Epithelial cell of esophagus (primary cell): ENCODE data around the gene TMEM9.

Source experiments
- DNase-seq: peaks from one replicate; pipeline ENCODE4 v3.0.0; 2010; ENCODE audit warnings: low read depth
- H3K4me3 ChIP-seq: 2 replicates; pipeline ENCODE4 v1.5.1; 2011; ENCODE audit warnings: mild to moderate bottlenecking, low read length, control low read depth
- TF ChIP-seq, protein P1 (sequence below): IDR thresholded peaks from 2 replicates; pipeline ENCODE4 v1.5.1; 2011; ENCODE audit warnings: low read depth, mild to moderate bottlenecking, low read length, control low read depth, inconsistent platforms; ENCODE audit not compliant: insufficient read depth; ENCODE audit errors: missing control alignments

TMEM9 gene

DNA sequence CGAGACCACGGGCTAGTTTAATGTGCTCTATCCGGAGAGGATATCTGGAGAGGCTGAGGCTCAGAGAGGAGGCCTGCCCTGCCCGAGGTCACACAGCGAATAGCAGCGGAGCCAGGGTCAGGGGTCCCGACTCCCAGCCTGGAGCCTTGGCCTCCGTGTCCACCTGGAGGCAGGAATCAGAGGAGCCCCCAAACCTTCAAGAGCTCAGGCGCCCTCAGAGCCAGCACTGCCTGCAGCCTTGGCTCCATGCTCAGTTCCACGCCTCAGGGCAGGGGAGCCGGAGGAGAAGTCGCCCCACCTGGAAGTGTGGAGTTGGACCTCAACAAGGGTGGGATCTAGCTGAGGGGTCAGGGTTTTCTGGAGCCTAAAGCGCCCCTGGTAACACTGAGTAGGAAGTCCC is 25.3 kb downstream of the TMEM9 start:
- no peak for DNase-seq
- TF ChIP-seq, protein P1, sequence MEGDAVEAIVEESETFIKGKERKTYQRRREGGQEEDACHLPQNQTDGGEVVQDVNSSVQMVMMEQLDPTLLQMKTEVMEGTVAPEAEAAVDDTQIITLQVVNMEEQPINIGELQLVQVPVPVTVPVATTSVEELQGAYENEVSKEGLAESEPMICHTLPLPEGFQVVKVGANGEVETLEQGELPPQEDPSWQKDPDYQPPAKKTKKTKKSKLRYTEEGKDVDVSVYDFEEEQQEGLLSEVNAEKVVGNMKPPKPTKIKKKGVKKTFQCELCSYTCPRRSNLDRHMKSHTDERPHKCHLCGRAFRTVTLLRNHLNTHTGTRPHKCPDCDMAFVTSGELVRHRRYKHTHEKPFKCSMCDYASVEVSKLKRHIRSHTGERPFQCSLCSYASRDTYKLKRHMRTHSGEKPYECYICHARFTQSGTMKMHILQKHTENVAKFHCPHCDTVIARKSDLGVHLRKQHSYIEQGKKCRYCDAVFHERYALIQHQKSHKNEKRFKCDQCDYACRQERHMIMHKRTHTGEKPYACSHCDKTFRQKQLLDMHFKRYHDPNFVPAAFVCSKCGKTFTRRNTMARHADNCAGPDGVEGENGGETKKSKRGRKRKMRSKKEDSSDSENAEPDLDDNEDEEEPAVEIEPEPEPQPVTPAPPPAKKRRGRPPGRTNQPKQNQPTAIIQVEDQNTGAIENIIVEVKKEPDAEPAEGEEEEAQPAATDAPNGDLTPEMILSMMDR = no peak
- H3K4me3 ChIP-seq = no peak overlapping the region

DNA sequence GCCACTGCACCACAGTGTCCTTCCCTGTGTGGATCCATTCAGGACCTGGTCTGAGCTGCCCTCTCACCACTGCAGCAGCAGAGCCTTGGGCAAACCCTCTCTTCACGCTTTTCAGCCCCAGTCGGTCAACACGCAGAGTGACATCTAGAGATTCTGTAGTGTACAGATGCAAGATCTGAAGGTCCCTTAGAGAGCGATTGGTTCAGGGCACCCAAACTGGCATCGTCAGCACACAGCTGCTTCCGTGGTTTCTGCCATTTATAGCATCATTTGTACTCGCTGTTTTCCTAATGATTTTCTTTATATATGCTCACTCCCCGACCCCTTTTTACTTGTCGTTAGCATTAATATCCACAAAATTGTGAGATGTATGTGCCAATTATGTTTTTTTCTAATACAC is 25.8 kb downstream of the TMEM9 start:
- TF ChIP-seq, protein P1 = no peak
- H3K4me3 ChIP-seq = no peak overlapping the region
- DNase-seq = no peak

DNA sequence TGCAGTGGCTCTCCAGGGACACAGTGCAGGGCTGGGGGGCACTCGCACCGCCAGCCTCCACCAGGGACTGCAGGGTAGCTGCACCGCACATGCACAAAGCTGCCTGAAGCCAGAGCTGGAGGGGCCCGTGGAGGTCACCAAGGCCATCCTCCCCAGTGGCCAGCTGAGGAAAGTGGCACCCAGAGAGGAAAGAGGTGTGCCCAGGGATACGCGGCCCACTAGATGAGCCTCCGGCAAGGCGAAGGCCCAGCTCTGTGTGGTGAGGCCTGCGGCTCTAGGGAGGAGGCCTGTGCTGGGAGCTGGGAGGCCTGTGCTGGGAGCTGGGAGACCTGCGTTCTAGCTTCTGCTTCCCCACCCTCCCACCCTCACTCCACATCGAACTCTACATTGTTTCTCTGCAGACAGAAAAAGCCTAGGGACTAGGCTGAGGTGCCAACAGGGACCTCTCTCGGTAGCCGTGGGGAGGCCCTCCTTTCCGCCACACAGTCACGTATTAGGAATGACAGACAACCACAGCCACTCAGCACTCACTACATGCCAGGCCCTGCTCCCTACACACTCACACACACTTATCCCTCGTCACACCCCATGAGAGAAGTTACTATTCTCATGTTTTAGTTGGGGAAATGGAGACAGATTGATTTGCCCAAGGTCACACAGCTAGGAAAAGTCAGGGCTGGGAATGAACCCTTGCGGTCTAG is 26.4 kb downstream of the TMEM9 start:
- peak; percentile 50 for DNase-seq
- TF ChIP-seq, protein P1 = no peak
- H3K4me3 ChIP-seq = no peak overlapping the region

DNA sequence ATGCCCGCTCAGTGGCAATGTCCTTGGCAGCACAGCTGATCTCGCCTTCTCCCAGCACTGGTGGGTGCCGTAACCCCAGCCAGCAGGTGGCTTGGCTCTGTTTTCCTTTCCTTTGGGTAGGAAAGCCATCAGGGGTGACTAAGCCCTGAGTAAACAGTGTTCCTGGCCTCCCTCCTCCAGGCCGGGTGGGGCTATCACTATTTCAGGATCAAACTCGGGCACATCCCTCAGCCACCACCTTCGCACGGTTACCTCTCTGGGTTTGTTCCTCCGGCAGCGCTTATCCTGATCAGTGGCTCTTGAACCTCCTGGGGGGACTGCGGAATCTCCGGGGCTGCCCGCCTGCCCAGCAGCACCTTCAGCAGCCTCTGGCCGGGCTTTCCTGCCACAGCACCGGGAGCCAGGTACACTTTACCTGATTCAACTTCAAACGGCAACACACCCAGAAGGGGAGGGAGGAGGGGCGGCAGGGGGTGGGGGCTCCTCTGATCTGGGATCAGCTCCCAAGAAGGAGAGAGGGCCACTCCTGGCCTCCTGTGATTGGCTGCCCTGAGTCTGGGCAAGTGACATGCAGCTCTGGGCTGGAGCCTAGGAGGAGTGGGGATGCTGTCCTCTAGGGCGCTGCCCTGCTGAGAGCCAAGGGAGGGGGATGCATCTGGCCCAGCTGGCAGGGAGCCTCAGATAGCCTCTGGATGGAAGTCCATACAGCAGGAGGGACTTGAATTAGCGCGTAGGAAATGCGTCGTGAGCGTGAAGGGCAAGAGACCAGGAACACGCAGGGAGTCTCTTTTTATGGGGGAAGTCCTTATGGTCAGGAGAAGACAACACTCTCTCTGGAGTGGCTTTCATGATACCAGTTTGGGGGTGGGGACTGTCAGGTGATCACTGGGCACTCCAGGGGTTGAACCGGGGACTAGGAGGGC is 27.2 kb downstream of the TMEM9 start, which contains the start of gene ASCL5:
Gene ASCL5 (minus strand): TSS at position 353 of the 923 bp plus-strand sequence. CDS start 11,812 bp downstream, outside the sequence.
- TF ChIP-seq, protein P1 = peak; percentile 31
- no peak within 1 kb of the TSS for H3K4me3 ChIP-seq

DNA sequence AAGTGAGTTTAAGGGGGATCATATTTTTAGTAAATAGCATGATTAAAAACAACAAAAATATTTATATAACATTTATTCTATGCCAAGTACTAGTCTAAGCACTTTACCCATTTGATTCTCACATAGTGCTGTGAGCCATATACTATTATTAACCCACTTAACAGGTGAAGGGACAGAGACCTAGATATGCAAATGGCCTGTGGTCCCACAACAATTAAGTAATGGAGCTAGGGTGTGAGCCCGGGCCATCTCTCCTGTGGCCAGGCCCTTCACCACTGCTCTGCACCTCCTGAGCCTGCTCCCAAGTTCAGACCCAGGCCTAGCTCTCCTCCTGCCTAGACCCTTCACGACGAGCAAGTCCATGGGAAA is 27.8 kb downstream of the TMEM9 start:
- DNase-seq = no peak
- TF ChIP-seq, protein P1 = no peak
- no peak overlapping the region for H3K4me3 ChIP-seq

More for the DNA sequence above, 27.2 kb downstream of the TMEM9 start, which contains the start of gene ASCL5:
- peak; percentile 68 for DNase-seq

DNA sequence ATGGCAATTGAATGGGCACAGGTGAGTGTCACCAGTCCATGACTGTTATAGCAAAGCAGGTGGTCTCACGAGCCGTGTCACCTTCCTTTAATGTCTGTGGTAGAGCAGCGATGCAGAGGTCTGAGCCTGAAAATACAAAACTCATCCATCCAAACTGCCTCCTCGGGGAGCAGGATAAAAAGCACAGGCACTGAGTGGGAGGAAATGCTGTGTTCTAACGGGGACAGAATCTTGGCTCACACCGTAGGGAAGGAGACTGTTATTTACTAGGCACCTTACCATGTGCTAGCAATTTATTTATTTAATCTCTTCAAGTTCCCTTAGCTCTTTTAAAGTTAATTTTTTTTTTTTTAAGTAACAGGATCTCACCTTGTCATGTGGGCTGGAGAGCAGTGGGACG is 28.5 kb downstream of the TMEM9 start:
- TF ChIP-seq, protein P1 = no peak
- H3K4me3 ChIP-seq = no peak overlapping the region
- no peak for DNase-seq

DNA sequence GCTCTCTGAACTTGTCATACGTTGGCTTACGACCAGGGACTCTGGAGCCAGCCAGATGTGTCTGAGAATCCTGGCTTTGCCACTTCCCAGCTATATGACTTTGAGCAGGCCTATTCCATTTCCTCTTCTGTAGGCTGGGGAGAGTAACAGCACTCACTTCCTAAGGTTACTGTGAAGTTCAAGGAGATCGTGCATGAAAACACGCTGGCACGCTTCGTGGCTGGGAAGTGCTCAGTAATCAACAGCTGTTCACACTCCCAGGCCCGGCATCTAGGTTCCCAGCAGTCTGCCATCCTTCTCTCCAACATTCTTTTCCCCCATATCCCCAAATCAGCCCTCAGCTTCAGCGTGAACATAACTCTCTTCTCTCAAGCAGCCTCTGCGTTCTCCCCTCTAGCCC is 29.3 kb downstream of the TMEM9 start:
- DNase-seq = no peak
- H3K4me3 ChIP-seq = no peak overlapping the region
- TF ChIP-seq, protein P1 = no peak
